HG03066 (cell line): ENCODE results near the gene P2RX2.
"Not testable (repeated sequence)": the region's sequence is repeated elsewhere in the genome, so short reads cannot be mapped to it uniquely, and the experiment has no call there.

Experiments used
- ATAC-seq: cut with Tn5 transposase; IDR thresholded peaks from one replicate; pipeline ENCODE4 v1.9.1; 2021; ENCODE audit warnings: low read depth; ENCODE audit not compliant: unreplicated experiment

The P2RX2 gene

DNA sequence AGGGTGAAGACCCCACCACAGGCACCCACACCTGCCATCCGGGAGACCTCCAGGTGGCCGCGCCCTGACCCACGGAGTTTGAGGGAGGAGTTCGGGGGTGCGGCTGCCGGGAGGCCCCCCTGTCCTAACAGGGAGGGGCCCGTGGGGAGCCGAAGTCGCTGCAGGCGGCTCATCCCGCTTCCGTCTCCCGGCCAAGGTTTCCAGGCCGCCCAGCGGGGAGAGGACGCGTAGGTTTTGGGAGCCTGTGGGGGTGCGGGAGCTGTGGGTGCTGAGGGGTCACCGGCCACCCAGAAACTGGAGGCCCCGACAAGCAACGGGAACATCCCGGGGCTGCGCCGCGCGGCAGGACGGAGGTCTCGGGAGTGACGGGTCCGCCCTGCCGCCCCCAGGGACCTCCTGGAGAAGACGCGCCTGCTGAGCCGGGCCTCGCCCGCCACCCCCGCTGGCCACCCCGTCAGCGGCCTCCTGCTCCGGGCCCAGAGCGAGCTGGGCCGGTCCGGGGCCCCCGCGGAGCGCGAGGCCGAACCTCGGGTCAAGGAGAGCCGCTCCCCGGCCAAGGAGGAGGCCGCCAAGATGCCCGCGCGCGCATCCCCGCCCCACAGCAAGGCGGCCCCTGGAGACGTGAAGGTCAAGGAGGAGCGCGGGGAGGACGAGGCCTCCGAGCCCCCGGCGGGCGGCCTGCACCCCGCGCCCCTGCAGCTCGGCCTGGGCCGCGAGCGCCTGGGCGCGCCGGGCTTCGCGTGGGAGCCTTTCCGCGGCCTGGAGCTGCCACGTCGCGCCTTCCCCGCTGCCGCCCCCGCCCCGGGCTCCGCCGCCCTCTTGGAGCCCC is 35.8 kb upstream of the P2RX2 start:
- no peak for ATAC-seq

DNA sequence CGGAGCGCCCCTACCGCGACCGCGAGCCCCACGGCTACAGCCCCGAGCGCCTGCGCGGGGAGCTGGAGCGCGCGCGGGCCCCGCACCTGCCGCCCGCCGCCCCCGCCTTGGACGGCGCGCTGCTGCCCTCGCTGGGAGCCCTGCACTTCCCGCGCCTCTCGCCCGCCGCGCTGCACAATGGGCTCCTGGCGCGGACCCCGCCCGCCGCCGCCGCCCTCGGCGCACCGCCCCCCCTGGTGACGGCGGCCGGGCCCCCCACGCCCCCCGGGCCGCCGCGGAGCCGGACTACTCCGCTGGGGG is 35.2 kb upstream of the P2RX2 start:
- ATAC-seq = no peak

DNA sequence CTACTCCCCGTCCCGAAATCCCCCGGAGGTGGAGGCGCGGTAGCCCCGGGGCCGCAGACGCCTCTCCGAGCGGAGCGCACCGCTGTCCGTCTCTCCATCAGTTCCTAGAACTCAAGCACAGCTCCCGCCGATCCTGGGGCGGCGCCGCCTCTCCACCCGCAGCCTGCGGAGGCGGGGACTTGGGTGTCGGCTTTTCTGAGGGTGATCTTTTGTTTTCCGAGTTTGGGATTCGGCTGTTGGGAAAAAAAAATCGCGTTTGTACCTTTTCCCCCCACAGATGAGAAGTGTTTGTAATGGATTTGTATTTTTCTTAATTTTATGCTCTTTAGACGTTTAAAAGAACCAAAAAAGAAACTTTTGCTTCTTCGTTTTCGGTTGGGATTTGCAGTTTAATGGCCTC is 34.8 kb upstream of the P2RX2 start:
- ATAC-seq = no peak

DNA sequence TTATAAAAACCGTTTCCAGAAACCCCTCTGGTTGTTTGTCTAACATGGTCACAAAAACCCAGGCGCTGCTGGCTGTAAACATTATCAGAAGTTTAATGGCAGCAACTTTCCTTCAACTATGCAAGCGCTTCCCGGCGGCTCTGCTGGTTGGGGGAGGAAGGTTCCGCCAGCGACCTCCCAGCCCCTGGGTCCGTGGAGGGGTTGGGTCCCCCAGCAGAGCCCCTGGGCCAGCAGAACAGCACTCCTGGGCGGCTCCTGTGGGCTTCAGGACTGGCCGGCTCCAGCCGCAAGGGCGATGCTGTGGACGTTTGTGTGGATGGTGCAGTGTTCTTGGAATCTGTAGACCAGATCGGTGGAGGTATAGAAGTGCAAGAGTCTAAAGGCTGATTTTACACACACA is 34.1 kb upstream of the P2RX2 start:
- no peak for ATAC-seq

DNA sequence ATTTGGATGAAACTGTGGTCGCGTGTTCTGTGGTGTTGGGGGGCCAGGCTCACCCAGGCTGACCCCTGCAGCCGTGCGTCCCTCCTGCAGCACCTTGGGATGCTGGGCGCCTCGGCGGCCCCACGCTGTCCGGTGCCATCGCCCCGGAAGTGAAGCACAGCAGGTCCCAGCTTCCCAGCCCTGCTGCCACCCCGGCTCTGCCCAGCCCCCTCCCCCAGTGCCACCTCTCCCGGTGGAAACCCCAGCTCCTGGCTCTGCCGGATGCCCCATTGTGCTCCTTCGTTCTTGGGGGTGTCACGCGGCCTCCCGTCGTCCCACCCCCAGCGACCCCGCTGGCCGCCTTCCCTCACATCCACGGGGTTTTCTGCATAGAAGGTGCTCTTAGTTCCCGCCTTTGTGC is 33.4 kb upstream of the P2RX2 start:
- ATAC-seq = no peak

DNA sequence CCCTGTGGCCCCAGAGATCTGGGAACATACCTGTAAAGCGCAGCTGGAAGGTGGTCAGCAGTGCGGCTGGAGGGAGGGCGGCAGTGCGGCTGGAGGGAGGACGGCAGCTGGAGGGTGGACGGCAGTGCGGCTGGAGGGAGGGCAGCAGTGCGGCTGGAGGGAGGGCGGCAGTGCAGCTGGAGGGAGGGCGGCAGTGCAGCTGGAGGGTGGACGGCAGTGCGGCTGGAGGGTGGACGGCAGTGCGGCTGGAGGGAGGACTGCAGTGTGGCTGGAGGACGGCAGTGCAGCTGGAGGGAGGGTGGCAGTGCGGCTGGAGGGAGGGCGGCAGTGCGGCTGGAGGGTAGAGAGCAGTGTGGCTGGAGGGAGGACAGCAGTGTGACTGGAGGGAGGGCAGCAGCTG is 31.6 kb upstream of the P2RX2 start:
- ATAC-seq = no peak

DNA sequence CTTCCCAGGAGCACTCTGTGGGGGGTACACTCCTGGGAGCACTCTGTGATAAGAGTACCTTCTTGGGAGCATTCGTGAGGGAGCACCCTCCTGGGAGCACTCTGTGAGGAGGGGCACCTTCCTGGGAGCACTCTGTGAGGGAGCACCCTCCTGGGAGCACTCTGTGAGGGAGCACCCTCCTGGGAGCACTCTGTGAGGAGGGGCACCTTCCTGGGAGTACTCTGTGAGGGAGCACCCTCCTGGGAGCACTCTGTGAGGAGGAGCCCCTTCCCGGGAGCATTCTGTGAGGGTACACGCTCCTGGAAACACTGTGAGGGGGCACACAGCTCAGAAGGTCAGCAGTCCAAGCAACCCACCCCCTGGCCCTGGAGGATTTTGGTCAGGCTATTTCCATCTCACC is 30.8 kb upstream of the P2RX2 start:
- no peak for ATAC-seq

DNA sequence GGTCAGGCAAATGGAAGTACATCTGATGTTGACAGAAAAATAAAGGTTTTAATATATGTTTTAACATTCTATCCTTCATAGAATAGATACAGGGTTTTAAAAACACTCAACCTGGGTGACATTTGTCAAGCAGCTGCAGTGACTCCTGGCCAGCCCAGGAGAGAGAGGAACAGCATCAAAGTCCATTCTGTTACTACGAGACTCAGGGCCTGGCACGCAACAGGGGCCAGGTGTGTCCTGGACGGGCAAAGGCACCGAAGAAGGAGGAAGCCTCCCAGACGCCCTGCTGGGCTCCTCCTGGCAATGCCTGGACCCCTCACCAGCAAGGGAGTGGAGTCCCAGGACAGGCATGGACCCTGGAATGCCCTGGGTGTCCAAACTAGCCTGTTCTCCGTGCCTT is 30.3 kb upstream of the P2RX2 start:
- no peak for ATAC-seq

DNA sequence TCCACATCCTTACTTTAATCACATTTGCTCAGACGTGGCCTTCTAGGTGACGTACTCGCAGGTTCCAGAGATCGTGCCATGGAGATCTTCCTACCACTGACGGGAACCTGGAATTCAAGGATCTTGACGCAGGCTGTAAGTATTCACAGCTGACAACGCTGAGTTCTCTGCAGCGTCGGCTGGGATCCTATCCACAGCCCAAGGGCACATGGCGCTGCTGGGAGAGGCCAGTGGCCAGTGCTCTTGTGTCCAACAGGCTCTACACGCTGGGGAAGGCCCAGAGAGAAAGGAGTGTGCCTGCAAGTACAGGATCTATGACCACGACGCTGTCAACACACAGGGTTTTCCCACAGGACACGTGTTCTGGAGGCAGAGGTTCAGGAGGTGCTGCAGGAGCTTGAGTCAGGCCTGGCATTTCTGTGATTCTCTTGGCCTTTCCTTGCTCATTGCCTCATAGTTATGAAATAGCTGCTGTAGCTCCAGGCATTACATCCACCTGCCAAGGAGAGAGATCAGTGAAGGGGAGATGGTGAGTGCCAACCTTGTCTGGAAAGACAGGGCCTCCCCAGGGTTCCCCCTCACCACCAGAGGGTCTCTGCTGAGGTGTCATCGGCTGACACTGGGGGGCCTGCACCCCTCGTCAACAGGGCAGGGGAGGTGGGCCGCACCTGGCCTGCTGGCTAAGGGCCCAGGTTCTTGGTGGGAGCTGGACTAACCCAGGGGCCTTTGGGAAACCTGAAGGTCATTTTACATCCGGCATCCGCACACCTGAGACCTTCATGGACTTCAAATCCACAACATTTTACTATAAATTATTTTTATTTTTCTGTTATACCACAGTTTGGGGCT is 29.5 kb upstream of the P2RX2 start:
- no peak for ATAC-seq

DNA sequence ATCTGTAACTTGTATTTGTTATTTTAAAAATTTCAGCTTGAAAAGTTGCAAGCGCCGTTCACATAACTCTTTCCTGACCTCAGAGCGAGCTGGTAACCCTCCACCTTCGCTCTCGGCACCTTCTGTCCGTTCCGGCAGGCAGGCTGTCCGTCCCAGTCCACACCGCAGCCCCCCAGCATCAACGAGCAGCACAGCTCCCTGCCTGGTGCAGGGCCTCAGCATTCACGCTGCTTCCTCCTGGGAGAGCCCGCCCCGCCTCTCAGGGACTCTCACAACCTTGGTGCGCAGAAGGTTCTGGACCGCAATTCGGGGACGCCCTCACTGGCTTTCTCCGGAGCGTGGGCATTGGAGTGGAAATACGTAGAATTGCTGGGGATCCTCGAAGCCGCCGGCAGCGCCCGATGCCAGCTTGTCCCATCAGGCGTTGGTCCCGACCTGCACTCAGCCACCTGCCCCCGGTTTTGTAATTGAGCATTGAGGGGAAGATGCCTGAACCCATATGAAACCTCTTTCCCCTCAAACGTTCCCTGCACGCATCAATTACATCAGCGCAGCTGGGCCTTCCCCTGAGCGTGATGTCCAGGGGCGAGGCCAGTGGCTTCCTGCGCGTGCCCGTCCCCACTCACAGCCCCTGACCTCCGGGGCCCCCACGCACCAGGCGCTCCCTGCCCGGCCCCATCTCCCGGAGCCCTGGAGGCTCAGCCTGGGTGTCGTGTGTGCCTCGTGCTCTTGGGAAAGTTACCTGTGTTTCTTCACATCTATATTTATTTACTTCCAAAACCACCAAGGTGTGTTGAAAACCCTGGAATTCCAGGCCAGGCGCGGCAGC is 27.3 kb upstream of the P2RX2 start:
- no peak for ATAC-seq

DNA sequence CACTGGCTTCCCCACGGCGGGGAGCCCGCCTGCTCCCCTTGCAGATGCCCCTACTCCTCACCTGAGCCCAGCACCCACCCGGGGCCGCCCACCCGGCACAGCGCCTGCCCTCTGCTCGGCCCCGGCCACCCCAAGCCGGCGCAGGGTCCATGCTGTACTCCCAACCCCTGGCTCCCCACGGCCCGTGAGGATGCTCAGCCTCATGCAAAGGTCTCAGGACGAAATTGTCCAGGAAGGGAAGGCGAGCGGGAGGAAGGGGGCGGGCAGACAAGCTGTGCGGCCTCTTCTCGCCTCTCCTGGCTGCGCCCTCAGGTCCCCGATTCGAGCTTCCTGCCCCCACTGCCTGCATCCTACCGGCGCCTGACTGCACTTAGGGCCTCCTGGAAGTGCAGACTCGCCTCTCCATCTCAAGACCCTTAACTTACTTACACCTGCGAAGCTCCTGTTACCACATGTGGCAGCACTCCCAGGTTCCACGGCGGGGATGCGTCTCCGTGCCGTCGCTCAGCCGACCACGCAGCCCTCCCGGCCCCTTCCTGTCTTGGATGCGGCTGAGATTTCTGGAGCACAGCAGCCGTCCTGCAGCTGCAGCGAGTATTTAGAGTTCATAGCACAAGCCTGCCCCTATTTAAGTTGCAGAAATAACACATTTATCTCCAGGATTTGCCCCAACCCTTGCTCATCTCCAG is 26.1 kb upstream of the P2RX2 start:
- ATAC-seq = no peak

DNA sequence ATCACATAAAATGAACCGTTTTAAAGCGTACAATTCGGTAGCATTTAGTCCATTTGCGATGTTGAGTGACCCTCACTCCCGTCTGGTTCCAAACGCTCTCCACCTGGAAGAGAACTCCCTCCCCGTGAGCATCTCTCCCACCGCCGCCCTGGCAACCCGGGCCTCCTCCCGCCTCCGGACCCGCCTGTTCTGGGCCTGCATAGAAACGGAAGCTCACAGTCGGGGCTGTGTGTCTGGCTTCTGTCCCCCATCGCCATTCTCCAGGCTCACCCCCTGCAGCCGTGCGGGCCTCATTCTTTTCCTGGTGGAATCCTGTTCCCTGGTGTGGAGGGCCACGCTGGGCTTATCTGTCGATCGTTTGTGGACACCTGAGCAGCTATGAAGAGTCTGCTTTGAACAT is 25.5 kb upstream of the P2RX2 start:
- no peak for ATAC-seq

DNA sequence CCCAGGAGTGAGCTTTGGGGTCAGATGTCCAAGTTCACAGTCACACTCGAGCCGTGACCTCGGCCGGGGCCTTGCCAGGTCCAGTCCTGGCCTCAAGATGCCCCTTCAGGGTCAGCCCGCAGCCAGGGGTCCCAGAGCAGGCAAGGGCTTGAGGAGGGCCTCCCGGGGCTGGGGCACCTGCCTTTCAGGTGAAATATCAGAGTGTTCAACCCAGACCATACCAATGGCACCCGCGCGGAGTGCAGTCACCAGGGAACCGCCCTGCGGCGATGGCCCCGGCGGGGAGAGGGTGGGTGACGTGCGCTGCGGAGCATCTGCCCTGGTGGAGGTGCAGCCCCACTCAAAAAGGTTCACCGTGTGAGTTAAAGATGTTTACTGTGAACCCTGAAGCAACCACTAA is 25.1 kb upstream of the P2RX2 start:
- no peak for ATAC-seq

DNA sequence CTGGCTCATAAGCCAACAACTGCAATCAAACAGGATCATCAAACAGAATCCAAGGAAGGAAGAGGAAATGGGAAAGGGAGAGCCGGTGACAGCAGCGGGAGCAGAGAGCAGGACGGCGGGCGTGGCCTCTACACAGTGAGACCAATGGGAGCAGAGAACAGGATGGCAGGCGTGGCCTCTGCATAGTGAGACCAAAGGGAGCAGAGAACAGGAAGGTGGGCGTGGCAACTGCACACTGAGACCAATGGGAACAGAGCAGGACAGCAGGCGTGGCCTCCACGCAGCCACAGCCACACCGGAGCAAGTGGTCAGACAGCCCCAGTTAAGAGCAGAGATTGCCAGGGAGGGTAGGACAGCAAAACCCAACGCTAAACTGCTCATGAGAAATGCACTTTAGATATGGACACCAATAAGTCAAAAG is 24.6 kb upstream of the P2RX2 start:
- no peak for ATAC-seq

DNA sequence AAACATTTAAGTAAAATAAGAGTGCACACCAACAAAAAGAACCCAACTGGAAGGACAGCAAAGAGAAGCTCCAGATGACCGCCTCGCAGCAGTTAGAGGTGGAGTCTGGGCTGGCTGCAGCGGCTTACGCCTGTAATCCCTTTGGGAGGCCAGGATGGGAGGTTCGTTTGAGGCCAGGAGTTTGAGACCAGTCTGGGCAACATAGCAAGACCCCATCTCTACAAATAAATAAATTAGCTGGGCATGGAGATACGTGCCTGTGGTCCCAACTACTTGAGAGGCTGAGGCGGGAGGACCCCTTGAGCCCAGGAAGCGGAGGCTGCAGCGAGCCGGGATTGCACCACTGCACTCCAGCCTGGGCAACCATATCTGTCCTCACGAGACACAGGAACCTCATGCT is 23.4 kb upstream of the P2RX2 start:
- no peak for ATAC-seq

DNA sequence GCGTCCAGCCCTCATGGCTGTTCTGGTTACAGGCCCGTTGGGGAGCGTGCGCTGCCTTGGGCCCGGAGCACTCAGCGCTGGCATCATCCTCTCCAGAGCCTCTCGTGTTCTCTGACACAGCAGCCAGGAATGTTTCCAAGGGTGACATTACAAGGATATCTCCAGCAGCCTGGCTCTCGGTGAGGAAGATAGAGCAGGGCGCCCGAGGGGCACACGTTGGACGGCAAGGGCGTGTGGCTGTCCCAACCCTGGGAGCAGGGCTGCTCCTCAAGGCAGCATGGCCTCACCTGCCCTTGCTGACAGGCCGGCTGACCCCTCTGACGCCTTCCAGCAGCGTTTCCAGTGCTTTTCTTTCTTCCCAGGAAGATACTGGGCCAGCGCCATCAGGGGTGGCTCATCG is 22.6 kb upstream of the P2RX2 start:
- ATAC-seq = no peak

DNA sequence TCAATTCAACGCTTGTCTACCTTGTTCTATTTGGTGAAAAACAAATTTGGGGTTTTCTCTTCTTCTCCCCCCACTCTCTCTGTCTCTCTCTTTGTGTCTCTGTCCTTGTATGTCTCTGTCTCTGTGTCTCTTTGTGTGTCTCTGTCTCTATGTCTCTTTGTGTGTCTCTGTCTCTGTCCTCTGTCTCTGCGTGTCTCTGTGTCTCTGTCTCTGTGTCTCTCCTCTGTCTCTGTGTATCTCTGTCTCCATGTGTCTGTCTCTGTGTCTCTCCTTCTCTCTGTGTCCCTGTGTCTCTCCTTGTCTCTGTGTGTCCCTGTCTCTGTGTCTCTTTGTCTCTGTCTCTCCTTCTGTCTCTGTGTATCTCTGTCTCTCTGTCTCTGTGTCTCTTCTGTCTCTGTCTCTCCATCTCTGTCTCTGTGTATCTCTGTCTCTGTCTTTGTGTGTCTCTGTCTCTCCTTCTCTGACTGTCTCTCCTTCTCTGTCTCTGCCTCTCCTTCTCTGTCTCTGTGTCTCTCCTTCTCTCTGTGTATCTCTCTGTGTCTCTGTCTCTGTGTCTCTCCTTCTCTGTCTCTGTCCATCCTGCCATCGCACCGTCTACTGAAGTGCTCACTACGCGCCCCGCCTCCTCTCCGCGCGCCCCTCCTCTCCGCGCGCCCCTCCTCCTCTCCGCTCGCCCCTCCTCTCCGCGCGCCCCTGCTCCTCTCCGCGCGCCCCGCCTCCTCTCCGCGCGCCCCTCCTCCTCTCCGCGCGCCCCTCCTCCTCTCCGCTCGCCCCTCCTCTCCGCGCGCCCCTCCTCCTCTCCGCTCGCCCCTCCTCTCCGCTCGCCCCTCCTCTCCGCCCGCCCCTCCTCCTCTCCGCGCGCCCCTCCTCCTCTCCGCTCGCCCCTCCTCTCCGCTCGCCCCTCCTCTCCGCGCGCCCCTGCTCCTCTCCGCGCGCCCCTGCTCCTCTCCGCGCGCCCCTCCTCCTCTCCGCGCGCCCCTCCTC is 21.0 kb upstream of the P2RX2 start:
- no peak for ATAC-seq

DNA sequence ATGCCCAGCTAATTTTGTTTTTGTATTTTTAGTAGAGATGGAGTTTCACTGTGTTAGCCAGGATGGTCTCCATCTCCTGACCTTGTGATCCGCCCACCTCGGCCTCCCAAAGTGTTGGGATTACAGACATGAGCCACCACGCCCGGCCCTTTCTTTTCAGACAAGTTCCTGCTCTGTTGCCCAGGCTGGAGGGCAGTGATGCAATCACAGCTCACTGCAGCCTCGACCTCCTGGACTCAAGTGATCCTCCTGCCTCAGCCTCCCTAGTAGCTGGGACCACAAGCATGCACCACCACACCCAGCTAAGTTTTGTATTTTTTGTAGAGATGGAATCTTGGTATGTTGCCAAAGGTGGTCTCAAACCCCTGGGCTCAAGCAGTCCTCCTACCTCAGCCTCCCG is 19.1 kb upstream of the P2RX2 start:
- ATAC-seq = not testable (repeated sequence)
